Astrocyte (in vitro differentiated cells and primary cell): ENCODE results near the gene HS6ST2.

Experiments
- CTCF ChIP-seq: IDR thresholded peaks from 2 replicates; pipeline ENCODE4 v1.5.1; 2011; ENCODE audit warnings: low read depth, mild to moderate bottlenecking, inconsistent platforms, low read length, moderate library complexity; ENCODE audit not compliant: insufficient read depth
- EZH2 ChIP-seq: IDR thresholded peaks from 2 replicates; pipeline ENCODE4 v1.6.1; 2012; ENCODE audit warnings: mild to moderate bottlenecking, low read length, inconsistent platforms; ENCODE audit not compliant: insufficient read depth

GRCh38 chrX:132774010-132774714, 184.3 kb downstream of the HS6ST2 start:
- TF ChIP-seq CTCF (no peak), EZH2 (no peak)
